Caco-2 (cell line): ENCODE data around the gene HESX1. TPM values are rescaled to one million over a fixed set of nuclear protein-coding genes. Genes with fewer than 3 reads are reported as not detected.

Experiments
- BruUV-seq: library from RNA; stranded (reverse); fragments of 400-500 nt; replicated peaks from 2 replicates; lab custom pipeline; 2021; lab: Mats Ljungman, UMichigan
- CTCF ChIA-PET: fragments of 300-600 bp; sonication (Branson Sonifier 250); formaldehyde crosslinking; loops from one replicate; lab custom pipeline; 2022; ENCODE audit warnings: antibody characterized with exemption; lab: Charles Lee
- POLR2A ChIA-PET: fragments of 300-600 bp; sonication (Branson Sonifier 250); formaldehyde crosslinking; loops from one replicate; lab custom pipeline; 2022; ENCODE audit warnings: antibody characterized with exemption; lab: Charles Lee
- DNase-seq, 2 experiments: peaks; one replicate each; pipeline versions ENCODE4 v3.0.0 to v3.0.0-alpha.2; 2020 to 2022
- H3K27me3 ChIP-seq: replicated peaks from 2 replicates; pipeline ENCODE4 v1.6.0; 2011; ENCODE audit warnings: low read length; ENCODE audit not compliant: control insufficient read depth, insufficient read depth
- H3K36me3 ChIP-seq: 2 replicates; pipeline ENCODE4 v1.5.1; 2011; ENCODE audit warnings: low read length; ENCODE audit not compliant: control insufficient read depth, insufficient read depth
- H3K4me1 ChIP-seq: fragments of 250-450 bp; sonication (Bioruptor Pico); 2 replicates; pipeline ENCODE4 v1.5.1; 2020; ENCODE audit warnings: mild to moderate bottlenecking
- H3K4me3 ChIP-seq: 2 replicates; pipeline ENCODE4 v1.5.1; 2011; ENCODE audit warnings: low read depth, mild to moderate bottlenecking, control low read depth, low read length
- H3K9me3 ChIP-seq: fragments of 250-450 bp; sonication (Bioruptor Pico); 2 replicates; pipeline ENCODE4 v1.5.1; 2020; ENCODE audit warnings: mild to moderate bottlenecking, moderate library complexity
- H3K27ac Mint-ChIP-seq: one replicate; pipeline ENCODE4 v1.8.0; 2022; ENCODE audit warnings: mixed read lengths; ENCODE audit not compliant: unreplicated experiment
- H3K27me3 Mint-ChIP-seq: one replicate; pipeline ENCODE4 v1.8.0; 2022; ENCODE audit warnings: mixed read lengths; ENCODE audit not compliant: insufficient read depth, unreplicated experiment
- H3K36me3 Mint-ChIP-seq: one replicate; pipeline ENCODE4 v1.8.0; 2022; ENCODE audit warnings: mild to moderate bottlenecking, mixed read lengths; ENCODE audit not compliant: insufficient read depth, unreplicated experiment
- H3K4me1 Mint-ChIP-seq: one replicate; pipeline ENCODE4 v1.8.0; 2022; ENCODE audit warnings: low read depth, mixed read lengths; ENCODE audit not compliant: unreplicated experiment
- H3K4me3 Mint-ChIP-seq: one replicate; pipeline ENCODE4 v1.8.0; 2022; ENCODE audit warnings: mild to moderate bottlenecking, moderate library complexity, mixed read lengths; ENCODE audit not compliant: unreplicated experiment
- H3K9me3 Mint-ChIP-seq: one replicate; pipeline ENCODE4 v1.8.0; 2022; ENCODE audit warnings: mixed read lengths; ENCODE audit not compliant: unreplicated experiment
- intact Hi-C: fragments of 100-400 bp; cut with micrococcal nuclease; formaldehyde crosslinking; loops from one replicate; pipeline ENCODE4 v1.10.0; 2022; ENCODE audit not compliant: unreplicated experiment
- total RNA-seq: library from RNA; stranded (reverse); gene quantifications from 2 replicates; pipeline ENCODE4 v1.2.3, GENCODE V29; 2022
- TF ChIP-seq, protein P1 (sequence below), 2 experiments: fragments of 200-600 bp in 1 of 2; IDR thresholded peaks; 1 replicate in 1 of 2; 2 replicates in 1 of 2; pipeline versions ENCODE4 v1.5.1 to v1.8.0; 2011 to 2022; ENCODE audit warnings: antibody characterized with exemption in 1 of 2, control low read depth in 1 of 2, inconsistent platforms in 1 of 2, low read depth in 1 of 2, low read length in 1 of 2, mild to moderate bottlenecking in 1 of 2, moderate library complexity in 1 of 2; ENCODE audit not compliant: insufficient read depth in 1 of 2, severe bottlenecking in 1 of 2, unreplicated experiment in 1 of 2

HESX1 gene
- total RNA-seq, 1 experiment from 2014 or later, result 1.2 TPM

- POLR2A ChIA-PET, result no interaction called here
- intact Hi-C loops, result no loop called here
- no TSS peak for BruUV-seq
- no peaks in the 10 kb centered on the region for H3K27me3 Mint-ChIP-seq
- no peaks in the 10 kb centered on the region for H3K4me1 Mint-ChIP-seq
- H3K9me3 Mint-ChIP-seq, result no peaks in the 10 kb centered on the region
- Histone ChIP-seq H3K4me1 (no peaks in the 10 kb centered on the region), H3K9me3 (no peaks in the 10 kb centered on the region), H3K4me3 (no peak overlapping the region), H3K36me3 (no peaks in the 10 kb centered on the region), H3K27me3 (no peaks in the 10 kb centered on the region)
- no peaks in the 10 kb centered on the region for H3K36me3 Mint-ChIP-seq
- TF ChIP-seq, protein P1, sequence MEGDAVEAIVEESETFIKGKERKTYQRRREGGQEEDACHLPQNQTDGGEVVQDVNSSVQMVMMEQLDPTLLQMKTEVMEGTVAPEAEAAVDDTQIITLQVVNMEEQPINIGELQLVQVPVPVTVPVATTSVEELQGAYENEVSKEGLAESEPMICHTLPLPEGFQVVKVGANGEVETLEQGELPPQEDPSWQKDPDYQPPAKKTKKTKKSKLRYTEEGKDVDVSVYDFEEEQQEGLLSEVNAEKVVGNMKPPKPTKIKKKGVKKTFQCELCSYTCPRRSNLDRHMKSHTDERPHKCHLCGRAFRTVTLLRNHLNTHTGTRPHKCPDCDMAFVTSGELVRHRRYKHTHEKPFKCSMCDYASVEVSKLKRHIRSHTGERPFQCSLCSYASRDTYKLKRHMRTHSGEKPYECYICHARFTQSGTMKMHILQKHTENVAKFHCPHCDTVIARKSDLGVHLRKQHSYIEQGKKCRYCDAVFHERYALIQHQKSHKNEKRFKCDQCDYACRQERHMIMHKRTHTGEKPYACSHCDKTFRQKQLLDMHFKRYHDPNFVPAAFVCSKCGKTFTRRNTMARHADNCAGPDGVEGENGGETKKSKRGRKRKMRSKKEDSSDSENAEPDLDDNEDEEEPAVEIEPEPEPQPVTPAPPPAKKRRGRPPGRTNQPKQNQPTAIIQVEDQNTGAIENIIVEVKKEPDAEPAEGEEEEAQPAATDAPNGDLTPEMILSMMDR (IDR thresholded peaks at IDR 0.05; ENCODE audit: insufficient read depth in 1 of 2, low read depth in 1 of 2, low read length in 1 of 2, severe bottlenecking in 1 of 2, unreplicated experiment in 1 of 2), result no peak
- CTCF ChIA-PET, result no interaction called here
- no peak for DNase-seq
- H3K27ac Mint-ChIP-seq, result no peak overlapping the region
- no peak overlapping the region for H3K4me3 Mint-ChIP-seq
Observed at GRCh38 chr3:57151749-57152148, 48.0 kb downstream of the HESX1 start.

DNA sequence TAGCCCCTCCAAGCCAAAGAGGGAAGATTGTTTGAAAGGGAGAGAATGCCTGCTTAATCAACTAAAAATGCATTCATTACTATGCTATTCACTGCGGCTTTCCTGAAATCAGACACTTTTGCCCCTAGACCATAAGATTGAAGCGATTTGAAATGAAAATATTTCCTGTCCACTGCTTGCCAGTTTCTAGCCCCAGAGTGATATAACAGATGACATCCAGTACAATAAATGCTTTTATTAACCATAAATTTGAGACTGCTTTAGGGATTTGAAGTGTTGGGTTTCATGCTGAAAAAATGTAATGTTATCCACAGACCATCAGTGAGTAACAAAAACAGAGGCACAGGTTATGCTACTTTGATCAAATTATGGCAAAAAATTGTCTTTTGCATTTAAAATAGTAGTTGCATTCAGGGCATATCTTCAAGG lies 48.7 kb downstream of the HESX1 start:
- Histone ChIP-seq H3K9me3 (no peaks in the 10 kb centered on the region), H3K4me3 (no peak overlapping the region), H3K36me3 (no peaks in the 10 kb centered on the region), H3K4me1 (no peaks in the 10 kb centered on the region), H3K27me3 (no peaks in the 10 kb centered on the region)
- no peaks in the 10 kb centered on the region for H3K4me1 Mint-ChIP-seq
- H3K9me3 Mint-ChIP-seq, result no peaks in the 10 kb centered on the region
- H3K27me3 Mint-ChIP-seq, result no peaks in the 10 kb centered on the region
- TF ChIP-seq, protein P1 (IDR thresholded peaks at IDR 0.05; ENCODE audit: insufficient read depth in 1 of 2, low read depth in 1 of 2, low read length in 1 of 2, severe bottlenecking in 1 of 2, unreplicated experiment in 1 of 2), result no peak
- BruUV-seq, result no TSS peak
- ChIA-PET CTCF (no interaction called here), POLR2A (no interaction called here)
- no peak for DNase-seq
- no peak overlapping the region for H3K27ac Mint-ChIP-seq
- intact Hi-C loops, result no loop called here
- H3K4me3 Mint-ChIP-seq, result no peak overlapping the region
- no peaks in the 10 kb centered on the region for H3K36me3 Mint-ChIP-seq

- no TSS peak for BruUV-seq
- ChIA-PET CTCF (no interaction called here), POLR2A (no interaction called here)
- intact Hi-C loops, result no loop called here
- TF ChIP-seq, protein P1 (IDR thresholded peaks at IDR 0.05; ENCODE audit: insufficient read depth in 1 of 2, low read depth in 1 of 2, low read length in 1 of 2, severe bottlenecking in 1 of 2, unreplicated experiment in 1 of 2), result no peak
- Mint-ChIP-seq H3K36me3 (no peaks in the 10 kb centered on the region), H3K4me1 (no peaks in the 10 kb centered on the region), H3K9me3 (no peaks in the 10 kb centered on the region), H3K4me3 (no peak overlapping the region), H3K27me3 (no peaks in the 10 kb centered on the region), H3K27ac (no peak overlapping the region)
- no peak for DNase-seq
- Histone ChIP-seq H3K27me3 (no peaks in the 10 kb centered on the region), H3K4me3 (no peak overlapping the region), H3K36me3 (no peaks in the 10 kb centered on the region), H3K9me3 (no peaks in the 10 kb centered on the region), H3K4me1 (no peaks in the 10 kb centered on the region)
Observed at GRCh38 chr3:57150113-57150581, 49.6 kb downstream of the HESX1 start.

Other genes starting within 250 kb of the HESX1 start
- 0.16 TPM in 1 of 2 replicates, not detected in the other for gene SPATA12, start 139.3 kb downstream of the HESX1 start, total RNA-seq
- gene IL17RD, start 34.6 kb downstream of the HESX1 start, total RNA-seq, result 2.7 and 3.1 TPM in 2 replicates
- 40.0 and 40.7 TPM in 2 replicates for gene APPL1, start 27.8 kb upstream of the HESX1 start, total RNA-seq
- not detected in 2 replicates for gene ASB14, start 92.7 kb upstream of the HESX1 start, total RNA-seq